Endodermal cell (in vitro differentiated cells): ENCODE results near the gene S100A4. TPM values are rescaled to one million over a fixed set of nuclear protein-coding genes. Genes with fewer than 3 reads are reported as not detected.

Experiments used
- DNase-seq: peaks from one replicate; pipeline ENCODE4 v3.0.0-alpha.2; 2017
- H3K27ac ChIP-seq: 2 replicates; pipeline ENCODE4 v1.5.1; 2013; ENCODE audit warnings: mild to moderate bottlenecking, low read depth, low read length, moderate library complexity
- H3K27me3 ChIP-seq: 2 replicates; pipeline ENCODE4 v1.6.1; 2013; ENCODE audit warnings: mild to moderate bottlenecking, low read length, moderate library complexity; ENCODE audit not compliant: insufficient read depth, control insufficient read depth, poor library complexity, severe bottlenecking
- H3K36me3 ChIP-seq: 2 replicates; pipeline ENCODE4 v1.7.0; 2013; ENCODE audit warnings: mild to moderate bottlenecking, low read length, moderate library complexity; ENCODE audit not compliant: control insufficient read depth, insufficient read depth
- H3K4me1 ChIP-seq: one replicate; pipeline ENCODE4 v1.7.0; 2013; ENCODE audit warnings: low read length; ENCODE audit not compliant: control insufficient read depth, insufficient read depth
- H3K4me3 ChIP-seq: 2 replicates; pipeline ENCODE4 v1.5.1; 2013; ENCODE audit warnings: mild to moderate bottlenecking, low read length, moderate library complexity
- H3K9ac ChIP-seq: 2 replicates; pipeline ENCODE4 v1.6.1; 2013; ENCODE audit warnings: mild to moderate bottlenecking, low read length, moderate library complexity; ENCODE audit not compliant: poor library complexity, severe bottlenecking; ENCODE audit errors: extremely low read depth
- H3K9me3 ChIP-seq: 2 replicates; pipeline ENCODE4 v1.6.1; 2013; ENCODE audit warnings: mild to moderate bottlenecking, low read length, moderate library complexity; ENCODE audit not compliant: control insufficient read depth
- H3K27ac Mint-ChIP-seq: 2 replicates; pipeline ENCODE4 v1.8.0; 2020; ENCODE audit warnings: mixed read lengths
- H3K27me3 Mint-ChIP-seq: 2 replicates; pipeline ENCODE4 v1.8.0; 2021; ENCODE audit warnings: mild to moderate bottlenecking, mixed read lengths; ENCODE audit not compliant: insufficient read depth
- H3K36me3 Mint-ChIP-seq: 2 replicates; pipeline ENCODE4 v1.8.0; 2020; ENCODE audit warnings: low read depth, mixed read lengths
- H3K4me1 Mint-ChIP-seq: 2 replicates; pipeline ENCODE4 v1.8.0; 2020; ENCODE audit warnings: mixed read lengths
- H3K4me3 Mint-ChIP-seq: 2 replicates; pipeline ENCODE4 v1.8.0; 2020; ENCODE audit warnings: mild to moderate bottlenecking, moderate library complexity, mixed read lengths
- H3K9me3 Mint-ChIP-seq: 2 replicates; pipeline ENCODE4 v1.8.0; 2020; ENCODE audit warnings: mild to moderate bottlenecking, mixed read lengths
- CTCF ChIP-seq: fragments of 200-600 bp; sonication (generic); conservative IDR thresholded peaks from 2 replicates; pipeline ENCODE4 v1.5.0; 2021; ENCODE audit warnings: antibody characterized with exemption, mild to moderate bottlenecking
- WGBS, 2 experiments: methylation state at CpG; one replicate each; pipeline versions ENCODE4 v1.1.5 to v1.1.7; 2013; ENCODE audit warnings: missing lambda C conversion rate in 2 of 2, mixed read lengths in 1 of 2; ENCODE audit not compliant: insufficient coverage in 1 of 2, insufficient read length in 1 of 2; 5-methylcytosine and 5-hydroxymethylcytosine counted together
- total RNA-seq, 2 donors: library from RNA; stranded (reverse); fragmentation: NEBNext Ultra II Directional in 1 of 2; extraction: Animal tissue kit (Norgen Biotek cat#: 25700) in 1 of 2; gene quantifications; 2 replicates in 1 of 2; 3 replicates in 1 of 2; pipeline ENCODE4 v1.2.1, GENCODE V29; 2021

Gene S100A4
- total RNA-seq, 2 donors from 2014 or later = 4.9 to 6.2 TPM

- H3K27me3 ChIP-seq = no peaks in the 10 kb centered on the region
- H3K9me3 Mint-ChIP-seq = no peaks in the 10 kb centered on the region
- no peak for TF ChIP-seq CTCF
- H3K4me1 Mint-ChIP-seq = peaks cover 14% of the 10 kb centered on the region
- H3K9me3 ChIP-seq = no peaks in the 10 kb centered on the region
- H3K27me3 Mint-ChIP-seq = no peaks in the 10 kb centered on the region
- H3K9ac ChIP-seq = no peak overlapping the region
- DNase-seq = no peak
- H3K36me3 ChIP-seq = no peaks in the 10 kb centered on the region
- peaks cover 12% of the 10 kb centered on the region for H3K4me1 ChIP-seq
- no peak overlapping the region for H3K27ac Mint-ChIP-seq
- no peaks in the 10 kb centered on the region for H3K36me3 Mint-ChIP-seq
- no peak overlapping the region for H3K4me3 Mint-ChIP-seq
- H3K4me3 ChIP-seq = no peak overlapping the region
- 86 to 100% methylated on average over 3 to 4 of the region's 4 CpGs for WGBS, 2 experiments
- no peak overlapping the region for H3K27ac ChIP-seq
Observed at GRCh38 chr1:153543736-153544135, 1.9 kb downstream of the S100A4 start.

- no peak for DNase-seq
- H3K36me3 Mint-ChIP-seq = no peaks in the 10 kb centered on the region
- H3K4me3 Mint-ChIP-seq = no peak overlapping the region
- no peaks in the 10 kb centered on the region for H3K9me3 Mint-ChIP-seq
- no peaks in the 10 kb centered on the region for H3K27me3 ChIP-seq
- no peak overlapping the region for H3K4me3 ChIP-seq
- H3K27ac Mint-ChIP-seq = no peak overlapping the region
- 94 to 95% methylated on average over 5 to 13 of the region's 13 CpGs for WGBS, 2 experiments
- peaks cover 18% of the 10 kb centered on the region for H3K4me1 Mint-ChIP-seq
- H3K9ac ChIP-seq = no peak overlapping the region
- H3K9me3 ChIP-seq = no peaks in the 10 kb centered on the region
- peaks cover 12% of the 10 kb centered on the region for H3K4me1 ChIP-seq
- no peak overlapping the region for H3K27ac ChIP-seq
- no peaks in the 10 kb centered on the region for H3K36me3 ChIP-seq
- H3K27me3 Mint-ChIP-seq = no peaks in the 10 kb centered on the region
- TF ChIP-seq CTCF = no peak
Observed at GRCh38 chr1:153542956-153543711, 2.5 kb downstream of the S100A4 start.

GRCh38 chr1:153541641-153542590 is 3.7 kb downstream of the S100A4 start:
- Histone ChIP-seq H3K36me3 (no peaks in the 10 kb centered on the region), H3K9ac (no peak overlapping the region), H3K4me3 (no peak overlapping the region), H3K9me3 (no peaks in the 10 kb centered on the region), H3K4me1 (peaks cover 12% of the 10 kb centered on the region), H3K27me3 (peaks cover under 1% of the 10 kb centered on the region), H3K27ac (no peak overlapping the region)
- Mint-ChIP-seq H3K36me3 (no peaks in the 10 kb centered on the region), H3K9me3 (no peaks in the 10 kb centered on the region), H3K27ac (no peak overlapping the region), H3K27me3 (peaks cover 6% of the 10 kb centered on the region), H3K4me3 (no peak overlapping the region), H3K4me1 (peaks cover 21% of the 10 kb centered on the region)
- no peak for DNase-seq
- no peak for TF ChIP-seq CTCF
- WGBS, 2 experiments = 92 to 98% methylated on average over 7 to 12 of the region's 13 CpGs
